AML-193 (cell line): Measurements from ENCODE around the gene PVALEF.

Experiments used
- DNase-seq, 2 experiments: peaks; one replicate each; lab custom pipeline; 2025; lab: John Stamatoyannopoulos, UW

The PVALEF gene

DNA sequence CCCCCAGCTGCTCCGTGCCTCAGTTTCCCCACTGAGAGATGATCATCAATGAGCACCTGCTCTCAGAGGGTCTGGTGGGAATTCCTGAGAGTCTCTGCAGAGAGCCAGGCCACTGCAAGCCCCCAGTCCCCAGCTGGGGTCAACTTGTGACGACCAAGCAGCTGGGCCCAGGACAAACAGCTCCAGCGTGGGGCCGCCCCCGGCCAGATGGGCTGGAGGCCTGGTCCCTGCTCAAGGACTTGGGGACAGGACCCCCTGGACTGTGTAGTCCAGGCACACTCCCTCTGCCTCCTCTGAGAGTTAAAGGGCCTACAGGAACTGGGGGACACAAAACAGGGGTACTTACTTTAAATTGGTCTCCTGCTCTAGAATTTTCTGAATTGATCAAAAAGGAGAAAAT, 17.3 kb downstream of the PVALEF start:
- no peak for DNase-seq

DNA sequence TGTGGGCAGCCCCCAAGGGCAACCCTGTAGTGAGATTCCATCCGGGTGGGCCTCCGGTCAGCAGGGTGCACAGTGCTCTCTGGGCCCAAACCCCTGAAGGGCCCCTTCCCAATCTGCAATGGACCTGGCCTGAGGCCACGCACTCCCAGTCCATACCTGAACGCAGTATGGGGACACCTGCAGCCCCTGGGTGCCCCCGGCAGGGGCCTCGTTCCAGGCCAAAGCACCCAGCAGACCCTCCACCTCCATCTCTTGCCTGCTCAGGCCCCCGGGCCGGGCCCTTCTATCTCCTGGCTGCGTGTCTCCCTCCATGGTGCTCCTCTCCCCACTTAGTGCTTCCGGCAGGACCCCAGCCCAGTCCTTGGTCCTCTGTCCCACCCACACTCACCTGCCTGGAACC, 18.0 kb downstream of the PVALEF start:
- DNase-seq = no peak

DNA sequence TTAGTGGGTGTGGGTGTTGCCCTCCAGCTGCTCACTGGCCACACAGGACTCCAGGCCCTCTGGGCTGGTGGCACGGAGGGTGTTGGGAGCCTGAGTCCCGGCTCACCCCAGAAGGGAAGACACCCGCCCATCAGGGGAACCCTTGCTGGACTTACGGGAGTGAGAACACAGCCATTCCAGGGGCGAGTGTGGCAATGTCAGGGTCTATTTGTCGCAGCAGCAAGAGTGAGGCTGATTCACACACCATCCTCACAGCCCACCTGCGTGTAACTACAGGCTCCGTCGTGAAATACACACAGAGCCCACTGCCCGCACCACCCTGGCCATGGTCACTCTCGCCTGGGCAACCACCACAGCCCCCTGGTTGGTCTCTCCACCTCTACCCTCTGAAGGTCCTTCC, 18.5 kb downstream of the PVALEF start:
- DNase-seq = no peak

DNA sequence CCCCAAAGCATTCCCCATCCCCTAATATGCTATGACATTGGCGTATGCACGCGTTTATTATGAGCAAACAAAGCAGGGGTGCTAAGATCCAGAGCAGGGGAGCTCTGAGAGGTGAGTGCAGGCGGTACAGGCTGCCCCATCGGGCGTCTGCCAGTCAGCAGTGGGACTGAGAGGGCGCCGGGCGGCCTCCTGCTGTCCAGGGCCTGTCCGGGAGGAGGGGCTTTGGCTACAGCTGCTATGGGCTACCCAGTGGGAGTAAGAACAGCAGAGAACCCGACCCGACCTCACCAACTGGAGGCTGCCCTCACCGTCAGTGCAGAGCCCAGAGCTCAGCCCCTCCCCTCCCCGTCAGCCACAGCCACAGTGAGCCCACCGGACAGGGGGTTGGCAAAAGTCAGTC, 19.2 kb downstream of the PVALEF start:
- no peak for DNase-seq

DNA sequence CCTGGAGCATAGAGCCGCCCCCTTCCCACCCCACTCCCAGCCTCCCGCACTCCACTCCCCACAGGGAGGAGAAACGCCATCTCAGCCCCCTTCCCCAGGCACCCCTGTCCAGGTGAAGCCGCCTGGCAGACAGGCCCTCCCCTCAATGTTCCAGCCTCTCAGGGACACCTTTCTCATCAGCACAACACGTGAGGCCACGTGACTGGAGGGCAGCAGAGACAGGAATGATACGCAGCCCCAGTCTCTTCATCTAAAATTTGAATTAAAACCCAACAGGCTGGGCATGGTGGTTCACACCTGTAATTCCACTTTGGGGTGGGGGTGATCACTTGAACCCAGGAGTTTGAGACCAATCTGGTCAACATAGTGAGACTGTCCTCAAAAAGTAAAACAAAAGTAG, 20.9 kb downstream of the PVALEF start:
- DNase-seq = no peak

DNA sequence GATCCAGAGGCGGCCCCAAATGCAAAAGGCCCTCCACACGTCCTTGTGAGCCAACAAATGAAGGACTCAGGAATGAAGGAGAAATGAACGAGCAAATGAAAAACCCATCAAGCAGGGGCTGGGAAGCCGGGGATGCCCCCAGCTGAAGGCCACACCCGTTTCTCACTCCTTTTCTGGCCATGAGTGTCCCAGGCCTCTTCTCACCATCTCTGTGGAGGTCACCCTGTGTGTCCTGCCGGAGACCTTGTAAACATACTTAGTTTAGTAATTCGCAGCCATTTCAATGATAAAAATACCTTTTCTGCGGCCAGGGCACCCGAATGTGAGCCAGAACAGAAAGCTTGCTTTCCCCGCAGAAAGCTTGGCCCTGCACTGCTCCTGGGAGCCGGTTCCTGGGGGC, 21.8 kb downstream of the PVALEF start:
- DNase-seq = no peak

DNA sequence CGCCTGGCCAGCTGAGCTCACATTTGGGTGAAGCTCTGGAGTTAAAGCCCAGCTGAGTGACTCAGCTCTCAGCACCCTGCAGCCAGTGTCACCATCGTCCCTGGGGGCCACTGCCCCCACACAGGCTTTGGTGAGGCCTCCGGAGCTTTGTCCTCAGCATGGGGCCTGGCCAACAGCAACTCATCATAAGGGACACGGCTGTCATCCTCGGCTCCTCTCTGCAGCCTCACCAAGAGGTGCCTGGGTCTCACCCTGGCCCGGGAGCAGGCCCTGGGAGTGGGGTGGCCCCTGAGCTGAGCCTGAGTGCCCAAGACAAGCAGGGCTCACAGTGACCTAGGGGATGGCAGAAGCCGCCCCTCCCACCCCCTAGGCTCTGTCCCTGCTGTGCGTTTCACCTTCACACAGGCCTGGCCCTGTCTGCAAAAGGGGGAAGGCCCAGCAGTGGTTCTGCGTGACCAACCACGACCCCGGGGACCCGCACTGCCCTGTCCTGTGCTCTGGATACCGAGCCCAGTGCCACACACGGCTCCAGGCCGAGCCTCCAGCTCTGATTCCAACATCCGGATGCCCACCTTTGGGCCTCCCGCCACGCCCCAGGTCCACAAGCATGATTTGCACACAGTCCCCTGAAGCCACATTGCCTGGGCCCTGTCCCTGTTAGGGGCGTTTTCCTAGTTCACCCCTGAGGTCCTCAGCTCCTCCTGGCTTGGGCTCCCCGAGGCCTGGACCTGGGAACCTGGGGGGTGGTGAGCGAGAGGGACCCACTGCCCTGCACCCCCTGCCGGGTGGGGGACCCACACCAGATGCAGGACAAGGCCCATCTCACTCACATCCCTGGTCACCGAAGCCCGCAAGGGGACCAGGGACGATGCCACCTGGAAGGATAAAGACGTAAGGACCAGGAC, 22.5 kb downstream of the PVALEF start:
- no peak for DNase-seq

DNA sequence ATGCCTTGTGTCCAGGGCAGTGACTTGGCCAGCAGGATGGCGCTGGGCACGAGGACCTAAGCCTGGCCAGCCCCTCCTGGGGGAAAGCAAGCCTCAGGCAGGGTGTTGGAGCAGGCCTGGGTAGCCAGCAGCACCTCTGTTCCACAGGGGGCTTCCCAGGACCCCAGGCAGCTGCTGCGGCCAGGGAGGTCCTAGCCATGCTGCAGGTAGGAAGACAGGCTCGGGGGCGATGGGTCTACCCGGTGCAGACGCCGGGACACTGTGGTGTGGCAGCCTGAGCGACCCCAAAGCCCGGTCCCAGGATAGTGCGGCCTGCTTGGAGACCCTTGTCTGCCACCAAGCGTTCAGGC, 23.2 kb downstream of the PVALEF start:
- no peak for DNase-seq

DNA sequence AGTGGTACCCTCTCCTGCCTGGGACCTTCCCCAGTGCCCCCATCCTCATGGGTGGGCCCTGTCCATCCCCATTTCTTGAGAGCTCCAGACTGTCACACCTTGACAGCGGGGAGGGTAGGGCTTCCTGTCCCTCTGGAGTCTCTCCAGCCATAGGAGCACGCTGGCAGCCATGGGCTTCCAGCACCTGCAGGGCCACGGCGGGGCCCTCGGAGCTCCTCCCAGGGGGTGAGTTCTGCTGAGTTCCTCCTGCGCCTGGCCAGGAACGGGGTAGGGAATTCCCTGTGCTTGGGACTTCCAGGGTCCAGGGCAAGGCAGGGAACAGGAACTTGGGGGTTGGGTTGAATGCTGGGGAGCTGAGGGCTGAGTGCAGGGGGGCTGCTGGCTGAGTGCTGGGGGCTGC, 23.7 kb downstream of the PVALEF start:
- no peak for DNase-seq

DNA sequence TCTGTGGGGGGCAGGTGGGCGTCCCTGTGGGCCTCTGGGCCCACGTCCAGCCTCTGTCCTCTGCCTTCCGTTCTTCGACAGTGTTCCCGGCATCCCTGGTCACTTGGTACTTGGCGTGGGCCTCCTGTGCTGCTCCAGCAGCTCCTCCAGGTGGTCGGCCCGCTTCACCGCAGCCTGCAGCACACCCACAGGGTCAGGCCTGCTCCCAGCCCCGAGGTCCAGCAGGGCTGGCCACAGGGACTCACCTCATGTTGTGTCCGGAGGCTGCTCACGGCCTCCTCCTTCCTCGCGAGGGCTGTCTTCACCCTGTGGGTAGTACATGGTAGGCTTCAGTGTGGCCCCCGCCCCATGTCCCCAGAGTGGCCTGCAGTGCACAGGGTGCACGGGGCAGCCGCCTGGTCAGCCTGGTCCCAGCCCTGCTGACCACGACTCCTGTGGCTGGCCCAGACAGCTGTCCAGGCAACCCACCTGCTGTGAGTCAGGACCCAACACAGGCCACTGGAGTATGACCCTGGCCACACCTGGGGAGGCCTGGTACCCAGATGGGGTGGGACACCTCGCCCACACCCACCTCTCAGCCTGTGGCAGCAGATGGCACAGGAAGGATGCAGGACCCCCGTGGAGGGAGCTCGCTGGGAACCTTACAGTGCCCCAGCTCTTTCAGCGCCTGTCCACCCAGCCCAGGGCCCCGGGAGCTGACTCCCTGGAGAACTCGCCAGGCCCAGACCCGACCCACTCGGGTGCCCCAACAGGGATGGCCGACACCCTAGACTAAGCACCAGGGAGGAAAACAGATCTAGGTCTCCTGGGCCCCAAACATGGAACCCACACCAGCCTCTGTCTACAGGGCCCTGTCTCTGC, 24.6 kb downstream of the PVALEF start:
- no peak for DNase-seq

DNA sequence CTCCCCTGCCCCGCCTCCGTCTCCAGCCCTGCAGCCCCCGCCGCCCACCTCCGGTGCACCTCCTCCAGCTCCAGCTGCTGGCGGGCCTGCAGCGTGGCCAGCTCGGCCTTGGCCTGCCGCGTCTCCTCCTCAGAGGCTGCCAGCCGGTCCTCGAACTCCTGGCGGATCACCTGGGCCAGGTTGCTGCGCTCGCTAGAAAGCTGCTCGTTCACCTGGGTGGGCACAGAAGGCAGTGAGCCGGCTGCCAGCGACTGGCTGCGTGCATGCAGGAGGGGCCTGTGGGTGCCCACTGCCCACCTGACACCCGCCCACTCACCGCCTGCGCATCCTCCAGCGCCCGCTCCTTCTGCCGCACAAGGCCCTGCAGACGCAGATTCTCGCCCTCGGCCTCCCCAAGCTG, 25.3 kb downstream of the PVALEF start:
- DNase-seq = no peak

DNA sequence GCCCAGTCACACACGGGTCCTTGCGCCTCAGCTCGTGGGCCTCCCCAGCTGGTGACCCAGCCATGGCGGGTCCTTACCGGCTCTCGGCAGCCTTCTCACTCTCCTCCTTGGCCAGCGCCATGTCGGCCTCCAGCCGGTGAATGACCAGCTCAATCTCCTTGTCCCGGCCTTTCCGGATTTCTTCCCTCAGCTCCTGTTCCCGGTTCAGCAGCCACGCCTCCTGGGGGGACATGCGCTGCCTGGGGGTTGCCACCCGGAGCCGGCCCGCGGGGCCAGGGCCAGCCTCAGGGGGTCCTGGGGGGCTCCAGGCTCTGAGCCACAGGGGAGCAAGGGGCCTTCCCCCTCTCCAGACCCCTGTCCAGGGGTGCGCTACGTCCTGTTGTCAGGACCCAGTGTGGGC, 25.8 kb downstream of the PVALEF start:
- no peak for DNase-seq

DNA sequence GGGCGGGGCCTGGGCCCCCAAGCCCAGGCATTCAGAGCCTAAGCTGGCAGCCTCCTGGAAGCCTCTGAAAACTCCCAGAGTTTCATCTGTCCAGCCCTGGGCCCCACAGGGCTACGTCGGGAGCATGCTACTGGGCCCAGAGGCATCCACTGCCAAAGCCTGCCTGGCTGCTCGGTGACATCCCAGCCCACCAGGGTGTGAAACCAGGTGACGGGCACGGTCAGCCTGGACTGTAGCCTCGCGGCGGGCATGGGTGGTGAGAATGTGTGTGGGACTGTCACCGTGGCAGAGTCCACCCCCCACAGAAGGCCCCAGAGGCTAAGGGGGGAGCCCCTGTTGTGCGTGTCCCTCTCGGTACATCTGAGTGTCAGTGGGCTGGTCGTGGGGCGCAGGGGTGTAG, 26.3 kb downstream of the PVALEF start:
- no peak for DNase-seq

DNA sequence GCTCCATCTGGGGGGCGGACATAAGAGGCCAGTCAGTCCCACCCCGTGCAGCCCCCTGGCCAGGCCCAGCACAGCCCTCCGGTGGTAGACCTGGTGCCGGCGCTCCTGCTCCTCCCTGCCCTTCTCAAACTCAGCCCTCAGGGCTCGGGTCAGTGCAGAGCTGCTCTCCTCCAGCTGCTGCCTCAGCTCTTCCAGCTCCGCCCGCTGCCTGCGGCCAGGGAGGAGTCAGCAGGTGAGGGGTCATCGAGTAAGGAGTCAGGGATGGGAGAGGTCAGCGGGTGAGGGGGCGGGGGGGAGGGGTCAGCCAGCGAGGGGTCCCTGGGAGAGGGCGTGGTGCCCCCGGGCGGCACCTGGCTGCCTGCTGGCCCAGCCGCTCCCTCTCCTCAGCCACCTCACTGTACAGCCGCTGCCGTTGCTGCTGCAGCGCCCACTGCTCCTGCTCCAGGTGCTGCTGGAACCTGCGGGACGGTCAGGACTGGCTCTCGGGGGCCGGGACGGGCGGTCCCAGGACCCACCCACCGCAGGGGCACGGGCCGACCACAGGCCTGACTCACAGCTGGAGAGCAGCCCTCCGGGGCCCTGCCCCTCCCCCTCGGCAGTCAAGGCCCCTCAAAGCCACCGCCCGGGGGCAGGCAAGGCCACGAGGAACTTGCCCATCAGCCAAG, 27.2 kb downstream of the PVALEF start:
- no peak for DNase-seq

DNA sequence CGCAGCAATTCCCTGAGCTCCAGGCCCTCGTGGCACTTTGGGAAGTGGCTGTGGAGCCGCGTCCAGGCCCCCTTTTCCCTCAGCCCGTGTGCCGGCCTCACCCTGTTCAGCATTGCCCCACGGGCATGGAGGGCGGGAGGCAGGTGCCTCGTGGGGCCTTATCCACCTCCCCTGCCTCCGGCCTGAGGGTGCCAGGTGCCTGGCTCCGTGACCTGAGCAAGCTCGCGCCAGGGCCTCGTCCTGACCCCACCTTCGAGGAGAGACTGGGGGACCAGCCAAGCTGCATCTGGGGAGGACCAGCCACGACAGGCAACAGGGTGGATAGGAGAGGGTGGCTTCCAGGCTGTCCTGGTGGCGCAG, 27.7 kb downstream of the PVALEF start:
- DNase-seq = no peak

DNA sequence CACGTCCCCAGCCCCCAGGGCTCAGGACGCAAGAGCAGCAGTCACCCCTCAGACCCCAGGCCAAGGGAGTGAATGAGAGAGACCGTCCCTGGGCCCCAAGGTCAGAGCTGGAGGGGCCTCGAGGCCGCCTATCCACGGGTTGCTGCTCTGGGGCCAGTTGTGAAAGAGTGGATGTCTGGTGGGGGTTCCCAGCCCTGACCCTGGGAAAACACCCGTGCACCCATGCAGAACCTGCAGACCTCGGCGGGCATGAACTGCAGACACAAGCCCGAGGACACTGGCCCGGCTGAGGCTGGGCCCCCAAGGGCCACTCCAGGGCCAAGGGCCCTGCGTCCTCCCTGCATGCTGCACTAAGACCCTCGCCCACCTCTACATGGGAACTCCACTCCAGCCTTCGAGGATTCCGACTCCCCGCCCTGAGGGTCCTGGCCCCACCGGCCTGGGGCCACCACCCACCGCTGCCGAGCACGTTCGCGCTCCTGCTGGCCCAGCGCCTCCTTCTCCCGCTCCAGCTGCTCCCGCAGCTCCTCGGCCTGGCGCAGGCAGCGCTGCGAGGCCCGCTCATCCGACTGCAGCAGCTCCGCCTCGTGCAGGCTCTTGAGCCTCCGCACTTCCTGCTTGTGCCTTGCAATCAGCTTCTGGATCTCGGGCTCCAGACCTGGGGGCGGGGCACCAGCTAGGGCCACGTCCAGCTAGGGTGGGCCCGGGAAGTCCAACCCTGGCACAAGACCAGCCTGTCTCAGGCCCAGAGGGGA, 28.3 kb downstream of the PVALEF start:
- DNase-seq = no peak

DNA sequence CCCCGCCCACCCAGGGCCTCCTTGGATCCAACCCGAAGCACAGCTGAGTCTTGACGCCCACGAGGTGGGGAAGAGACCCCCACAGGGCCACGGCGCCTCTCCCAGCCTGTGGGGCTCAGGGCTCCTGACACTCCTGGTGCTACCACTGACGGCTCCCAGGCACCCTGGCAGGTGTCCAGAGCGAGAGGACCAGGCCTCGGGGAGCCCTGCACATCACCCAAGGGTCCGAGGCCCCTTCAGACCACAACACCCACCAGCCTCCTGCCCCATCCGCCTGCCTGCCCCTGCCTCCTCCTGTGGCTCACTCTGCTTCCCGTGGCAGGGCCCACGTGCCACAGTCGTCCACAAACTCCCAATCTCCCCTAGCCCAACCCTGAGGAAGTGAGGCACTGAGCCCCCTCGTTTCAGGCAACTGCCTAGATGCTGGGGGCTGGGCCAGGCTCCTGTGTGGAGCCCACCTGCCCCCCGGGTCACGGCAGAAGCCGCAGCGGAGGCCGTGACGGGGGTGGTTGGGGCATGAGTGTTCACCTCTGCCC, 29.0 kb downstream of the PVALEF start:
- DNase-seq = no peak

DNA sequence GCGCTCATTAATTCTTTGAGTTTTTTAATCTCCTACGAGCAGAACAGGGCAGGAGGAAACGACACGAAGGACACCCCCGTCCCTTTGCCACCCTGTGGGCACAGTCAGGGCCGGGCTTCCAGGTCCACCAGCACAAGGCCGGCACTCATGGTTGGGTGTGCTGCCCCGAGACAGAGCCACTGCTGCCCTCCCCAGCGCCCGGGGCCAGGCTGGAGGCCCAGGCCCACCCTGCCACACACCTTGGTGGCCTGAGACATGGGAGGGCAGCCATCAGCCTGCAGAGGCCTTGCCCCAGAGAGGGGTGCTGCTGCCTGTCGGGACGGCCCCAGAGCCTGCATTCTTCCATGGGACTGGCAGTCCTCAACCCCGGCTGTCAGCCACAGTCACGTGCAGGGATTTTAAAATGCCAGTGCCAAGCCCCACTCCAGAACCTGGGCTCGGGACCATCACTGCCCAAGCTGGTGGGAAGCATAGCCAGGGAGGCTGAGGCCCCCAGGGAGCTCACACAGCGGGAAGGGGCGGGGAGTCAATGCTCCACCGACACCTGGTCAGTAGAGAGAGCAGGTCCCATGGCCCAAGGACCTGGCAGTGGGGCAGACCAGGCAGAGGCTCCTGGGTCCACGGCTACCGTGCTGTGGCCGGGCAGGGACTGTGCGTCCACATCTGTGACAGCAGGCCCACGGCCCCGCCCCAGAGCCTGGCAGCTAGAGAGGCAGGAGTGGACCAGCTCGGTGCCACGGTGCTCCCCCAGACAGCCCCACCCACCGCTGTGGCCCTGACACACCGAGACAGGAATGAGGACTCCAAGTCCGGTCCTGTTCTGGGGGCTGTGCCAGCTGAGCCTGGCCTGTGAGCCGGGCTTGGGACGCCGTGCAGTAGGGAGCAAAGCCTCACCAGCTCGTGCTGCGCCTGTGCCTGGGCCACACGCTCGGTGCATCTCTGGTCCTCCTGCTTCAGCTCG, 29.9 kb downstream of the PVALEF start:
- no peak for DNase-seq

DNA sequence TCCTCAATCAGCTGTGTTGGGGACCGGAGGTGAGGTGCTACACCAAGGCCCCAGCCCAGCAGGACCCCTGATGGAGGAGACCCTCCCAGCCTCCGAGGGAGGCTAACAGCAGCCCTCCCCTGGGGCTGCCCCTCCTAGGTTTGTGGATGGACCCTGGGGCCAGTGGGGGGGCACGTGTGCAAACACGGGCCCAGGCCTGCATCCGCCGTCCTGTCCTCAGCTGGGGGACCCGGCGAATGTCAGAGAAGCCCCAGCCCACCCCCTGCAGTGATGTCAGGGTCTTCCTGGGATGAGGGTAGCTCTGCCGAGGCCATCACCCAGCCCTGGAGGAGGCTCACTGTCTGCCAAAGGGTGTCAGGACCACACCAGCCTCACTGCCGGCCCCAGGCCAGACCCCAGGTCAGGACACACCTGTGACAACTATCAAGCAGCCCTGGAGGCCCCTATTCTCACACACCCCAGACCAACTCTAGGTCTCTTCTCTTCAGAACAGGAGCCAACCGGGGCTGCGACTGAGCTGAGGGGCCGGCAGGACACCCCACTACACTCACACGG, 30.7 kb downstream of the PVALEF start:
- no peak for DNase-seq
